NCI-H2196 treated with DMSO at 0.1 percent for 48 hours (cell line): ENCODE measurements around the gene KNDC1.

Source experiments
- DNase-seq: peaks from one replicate; lab custom pipeline; 2025; ENCODE audit not compliant: unreplicated experiment; lab: John Stamatoyannopoulos, UW

The KNDC1 gene

GRCh38 chr10:133160826-133161471 lies 930 bp downstream of the KNDC1 start:
- no peak for DNase-seq

DNA sequence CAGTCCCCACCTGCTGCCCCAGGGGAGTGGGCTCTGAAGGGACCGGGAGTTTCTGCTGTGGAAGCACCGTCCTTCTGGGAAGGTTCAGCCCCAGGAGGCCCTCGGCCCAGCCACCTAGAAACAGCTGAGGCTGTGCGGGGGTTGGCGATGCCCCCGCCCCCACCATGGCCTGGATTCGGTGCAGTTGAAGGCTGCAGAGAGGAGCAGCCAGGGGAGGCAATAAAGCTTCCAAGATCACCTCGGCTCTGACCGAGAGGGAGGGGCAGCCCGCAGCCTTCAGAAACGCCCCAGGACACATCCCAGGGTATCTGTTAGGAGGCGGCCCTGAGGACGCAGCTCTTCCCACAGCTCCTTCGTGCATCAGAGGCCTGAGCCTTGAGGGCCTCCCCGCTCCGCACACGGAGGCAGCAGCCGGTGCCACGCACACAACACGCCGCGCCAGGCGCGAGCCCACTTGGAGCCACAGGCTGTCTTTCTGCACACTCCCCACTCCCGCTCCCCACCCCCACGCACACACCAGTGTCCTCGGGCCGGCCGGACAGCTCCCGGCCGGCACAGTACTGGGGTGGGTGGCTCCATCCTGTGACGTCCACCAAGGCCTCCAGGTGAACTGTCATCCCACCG lies 1.6 kb downstream of the KNDC1 start:
- DNase-seq: no peak

GRCh38 chr10:133162178-133162909 lies 2.3 kb downstream of the KNDC1 start:
- no peak for DNase-seq

- no peak for DNase-seq
These were observed 3.2 kb downstream of the KNDC1 start for GRCh38 chr10:133162910-133163856.

DNA sequence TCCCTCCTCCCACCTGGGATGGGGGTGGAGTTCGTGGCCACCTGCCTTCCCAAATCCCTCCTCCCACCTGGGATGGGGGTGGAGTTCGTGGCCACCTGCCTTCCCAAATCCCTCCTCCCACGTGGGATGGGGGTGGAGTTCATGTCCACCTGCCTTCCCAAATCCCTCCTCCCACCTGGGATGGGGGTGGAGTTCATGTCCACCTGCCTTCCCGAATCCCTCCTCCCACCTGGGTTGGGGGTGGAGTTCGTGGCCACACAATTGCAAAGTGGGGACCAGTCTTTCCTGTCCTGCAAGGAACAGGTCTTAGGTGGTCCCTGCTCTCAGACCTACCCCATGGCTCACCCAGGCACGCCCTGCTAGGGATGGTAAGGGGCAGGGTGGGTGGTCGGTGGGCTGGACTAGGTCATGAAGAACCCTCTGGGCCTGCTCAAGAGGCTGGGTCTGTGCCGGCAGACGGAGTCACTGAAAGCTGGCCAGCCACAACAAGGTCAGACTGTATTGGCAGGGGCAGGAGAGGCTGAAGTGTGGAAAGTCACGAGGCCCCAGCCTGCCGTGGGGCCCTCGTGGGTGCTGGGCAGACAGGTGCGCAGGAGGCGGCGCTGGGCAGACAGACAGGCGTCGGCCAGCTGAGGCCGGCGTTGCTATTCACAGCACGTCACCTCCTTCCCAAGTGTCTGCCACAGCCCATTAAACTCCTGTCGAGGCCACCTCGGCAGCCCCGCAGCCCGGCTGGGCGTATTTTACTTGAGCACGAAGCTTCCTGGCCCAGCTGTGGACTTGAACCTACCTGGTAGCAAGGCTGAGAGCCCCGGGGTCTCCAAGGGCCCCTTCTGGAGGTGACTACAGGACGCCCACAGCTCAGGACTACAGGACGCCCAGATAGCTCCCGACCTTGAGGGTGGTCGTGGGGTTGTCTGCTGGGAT lies 4.1 kb downstream of the KNDC1 start:
- no peak for DNase-seq

GRCh38 chr10:133164816-133165555 lies 5.0 kb downstream of the KNDC1 start:
- no peak for DNase-seq

DNA sequence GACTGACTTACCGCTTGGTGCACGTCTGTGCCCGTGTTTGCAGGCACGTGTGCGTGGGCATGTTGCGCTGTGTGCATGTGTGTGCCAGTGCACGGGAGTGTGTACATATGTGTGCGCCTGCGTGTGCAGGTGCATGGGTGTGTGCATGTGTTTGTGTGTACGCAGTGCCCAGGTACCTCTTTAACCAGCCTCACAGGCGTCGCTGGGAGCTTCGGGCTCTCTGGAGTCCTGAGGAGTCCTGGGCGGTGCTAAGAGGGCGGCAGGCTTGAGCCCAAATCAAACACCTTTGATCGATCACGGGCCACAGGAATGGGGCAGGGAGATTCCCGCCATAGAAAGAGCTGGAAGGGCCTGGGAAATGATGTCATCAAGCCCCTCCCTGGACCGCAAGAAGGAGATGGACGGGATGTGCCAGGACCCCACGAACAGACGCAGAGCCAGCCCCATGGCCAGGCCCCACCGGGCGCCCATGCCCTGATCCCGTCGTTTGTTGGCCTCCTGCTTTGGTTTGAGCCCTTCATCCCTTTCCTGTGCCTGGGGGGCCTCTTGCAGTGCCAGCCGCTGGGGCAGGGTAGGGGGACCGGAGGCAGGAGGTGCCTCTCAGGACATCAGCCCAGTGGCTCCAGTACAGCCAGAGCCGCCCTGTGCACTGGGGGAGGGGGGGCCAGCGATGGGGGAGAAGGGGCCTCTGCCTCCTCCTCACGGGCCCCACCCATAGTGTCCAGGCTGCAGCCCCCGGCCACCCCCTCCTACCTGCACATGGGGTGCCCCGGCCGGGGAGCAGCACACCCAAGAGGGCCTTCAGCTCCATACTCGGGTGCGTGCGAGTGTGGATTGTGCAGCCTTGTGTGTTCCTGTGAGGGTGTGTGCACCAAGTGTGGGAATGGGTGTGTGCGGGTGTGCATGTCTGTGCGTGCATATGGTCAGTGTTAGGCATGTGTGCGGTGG lies 5.8 kb downstream of the KNDC1 start:
- DNase-seq: no peak

DNA sequence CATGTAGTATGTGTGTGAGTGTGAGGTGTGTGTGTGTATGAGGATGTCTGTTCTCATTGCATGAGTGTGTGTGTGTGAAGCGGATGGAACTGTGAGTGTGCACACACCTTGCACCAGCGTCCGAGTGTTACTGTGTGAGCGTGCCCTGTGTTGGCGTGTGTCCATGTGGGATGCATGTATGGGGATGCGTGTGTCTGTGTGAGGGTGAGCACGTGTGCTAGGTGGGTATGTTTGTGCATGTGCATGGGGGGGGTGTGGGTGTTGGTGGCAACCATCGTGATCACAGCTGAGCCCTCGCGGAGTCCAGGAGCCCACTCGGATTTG lies 6.4 kb downstream of the KNDC1 start:
- DNase-seq: no peak

GRCh38 chr10:133166828-133167692 lies 7.0 kb downstream of the KNDC1 start:
- DNase-seq: no peak

DNA sequence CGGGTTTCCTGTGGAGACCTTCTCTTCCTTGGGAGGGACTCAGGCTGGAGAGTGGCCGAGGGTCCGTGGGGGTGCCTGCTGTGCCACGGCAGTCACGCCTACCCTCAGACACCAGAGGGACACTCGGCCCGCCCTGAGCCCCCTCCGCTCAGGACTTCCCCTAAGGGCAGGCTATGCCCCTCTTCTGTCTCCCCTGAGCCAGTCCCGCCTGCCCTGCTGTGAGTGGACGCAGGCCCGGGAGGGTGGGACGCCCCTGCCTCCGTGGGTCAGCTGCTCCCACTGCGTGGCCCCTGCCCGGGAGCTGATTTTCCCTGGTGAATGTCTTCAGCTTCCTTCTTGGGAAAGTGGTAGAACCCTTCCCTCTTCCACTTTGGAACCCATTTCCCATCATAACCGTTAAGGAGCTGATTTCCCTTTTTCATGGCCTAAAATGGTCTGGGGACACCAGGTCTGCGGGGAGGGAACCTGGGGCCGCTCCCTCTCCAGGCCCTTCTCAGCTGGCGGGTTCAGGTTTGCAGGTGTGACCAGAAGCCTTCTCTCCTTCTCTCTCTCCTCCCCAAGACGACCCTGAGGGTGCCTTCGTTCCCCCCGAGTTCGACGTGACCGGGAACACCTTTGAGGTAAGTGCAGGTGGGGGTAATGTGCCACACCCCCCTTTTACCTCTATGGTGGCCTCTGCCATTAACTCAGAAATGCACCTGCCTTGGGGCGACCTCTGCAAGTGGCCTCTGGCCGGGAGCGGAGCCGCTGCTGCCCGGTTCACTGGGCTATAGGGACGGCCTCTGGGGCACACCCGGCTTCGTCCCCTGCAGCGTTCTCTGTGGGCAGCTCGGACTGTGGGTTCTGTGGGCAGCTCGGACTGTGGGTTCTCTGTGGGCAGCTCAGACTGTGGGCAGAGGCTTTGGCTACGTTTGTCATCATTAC lies 7.9 kb downstream of the KNDC1 start:
- DNase-seq: no peak

- no peak for DNase-seq
These were observed 8.6 kb downstream of the KNDC1 start for GRCh38 chr10:133168617-133169031.

GRCh38 chr10:133169173-133169947 lies 9.3 kb downstream of the KNDC1 start:
- DNase-seq: no peak

- no peak for DNase-seq
These were observed 10.1 kb downstream of the KNDC1 start for GRCh38 chr10:133170092-133170491.

- no peak for DNase-seq
These were observed 14.0 kb downstream of the KNDC1 start for GRCh38 chr10:133173860-133174640.

- no peak for DNase-seq
These were observed 14.8 kb downstream of the KNDC1 start for GRCh38 chr10:133174689-133175263.
